HG02798 (cell line): Measurements from ENCODE around the gene ITGB3.

Experiments used
- ATAC-seq: cut with Tn5 transposase; IDR thresholded peaks from one replicate; pipeline ENCODE4 v1.9.1; 2021; ENCODE audit warnings: mild to moderate bottlenecking; ENCODE audit not compliant: unreplicated experiment, poor library complexity

The ITGB3 gene

GRCh38 chr17:47324224-47325020 is 70.8 kb downstream of the ITGB3 start:
- ATAC-seq: peak; percentile 27

GRCh38 chr17:47325176-47325575 is 71.5 kb downstream of the ITGB3 start:
- no peak for ATAC-seq

- no peak for ATAC-seq
Measured at GRCh38 chr17:47330548-47330947, 76.9 kb downstream of the ITGB3 start.

GRCh38 chr17:47332287-47332686 is 78.7 kb downstream of the ITGB3 start:
- no peak for ATAC-seq

- ATAC-seq: no peak
Measured at GRCh38 chr17:47335101-47335936, 81.7 kb downstream of the ITGB3 start.

GRCh38 chr17:47338026-47338425 is 84.4 kb downstream of the ITGB3 start:
- ATAC-seq: no peak

GRCh38 chr17:47352848-47353247 is 99.2 kb downstream of the ITGB3 start:
- ATAC-seq: no peak

- ATAC-seq: no peak
Measured at GRCh38 chr17:47358652-47359051, 105.0 kb downstream of the ITGB3 start.
